ENCODE results near the gene ATG2A.

ATG2A gene

DNA sequence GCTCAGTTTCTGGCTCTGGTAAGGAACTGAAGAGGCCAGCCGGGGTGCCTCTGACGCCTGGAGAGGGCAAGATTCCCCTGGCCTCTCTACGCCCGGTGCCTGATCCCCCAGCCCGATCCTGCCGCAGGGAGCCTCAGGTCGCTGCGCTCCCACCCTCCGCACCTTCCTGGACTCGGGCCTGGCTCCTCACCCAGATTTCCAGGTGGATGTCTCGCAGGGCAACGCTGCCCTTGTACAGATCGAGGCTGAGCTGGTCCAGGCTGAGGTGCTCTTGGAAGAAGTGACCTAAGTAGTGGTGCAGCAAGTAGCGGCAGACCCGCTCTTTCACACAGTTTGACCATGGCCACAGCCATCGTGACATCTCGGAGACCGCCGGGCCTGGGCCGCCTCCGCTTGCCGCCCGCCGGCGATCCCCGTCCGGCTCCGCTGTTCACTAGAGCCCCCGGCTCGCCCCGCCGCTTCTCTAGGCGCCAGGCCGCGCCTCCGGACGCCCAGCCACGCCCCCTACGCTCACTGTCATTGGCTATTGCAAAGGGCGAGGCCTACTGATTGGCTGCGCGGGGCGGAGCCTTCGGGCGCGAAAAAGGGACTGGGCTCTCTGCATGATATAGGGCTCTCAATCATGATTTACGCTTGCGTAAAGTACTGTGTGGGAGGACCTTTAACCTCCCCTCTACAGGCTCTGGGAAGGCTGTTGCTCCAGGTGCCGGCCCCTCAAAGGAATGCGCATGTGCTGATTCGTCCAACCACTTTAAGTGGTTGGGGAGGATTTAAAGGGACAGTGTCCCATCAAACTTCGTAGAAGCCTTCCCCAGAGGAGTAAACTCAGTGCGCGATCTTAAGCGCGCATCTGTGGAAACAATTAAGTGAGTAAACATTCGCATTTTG is at the start of gene ATG2A:
Gene ATG2A, minus strand, starts transcription at position 435 of the 888 bp plus-strand sequence. Its CDS starts 74 bp downstream, at position 361.
- peak; percentile 99 for DNase-seq (ENCODE audit: low read depth in 2 of 2)

- DNase-seq (ENCODE audit: low read depth in 2 of 2) = no peak
Measured at GRCh38 chr11:64963072-64963631, 46.1 kb upstream of the ATG2A start.

DNA sequence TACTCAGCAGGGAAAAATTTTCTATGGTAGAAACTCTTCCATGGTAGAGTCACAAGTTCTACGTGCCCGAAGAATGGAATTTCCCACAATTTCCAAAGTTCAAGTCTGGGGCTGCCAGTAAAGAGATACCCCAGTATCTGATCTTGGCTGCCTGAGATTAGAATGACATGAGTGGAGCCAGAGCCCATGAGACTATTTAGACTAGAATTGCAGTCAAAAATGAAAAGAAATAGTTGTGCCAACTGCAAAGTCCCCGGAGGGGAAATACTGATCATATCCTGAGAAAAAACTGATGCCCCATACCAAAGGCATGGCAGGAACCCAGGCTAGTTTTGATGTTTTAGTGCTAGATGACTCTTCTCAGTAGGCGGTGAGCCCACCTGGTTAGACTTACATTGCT is 43.7 kb upstream of the ATG2A start:
- no peak for DNase-seq (ENCODE audit: low read depth in 2 of 2)

GRCh38 chr11:64959498-64959897 is 42.5 kb upstream of the ATG2A start:
- no peak for DNase-seq (ENCODE audit: low read depth in 2 of 2)

- DNase-seq (ENCODE audit: low read depth in 2 of 2) = no peak
Measured at GRCh38 chr11:64954201-64954600, 37.2 kb upstream of the ATG2A start.

DNA sequence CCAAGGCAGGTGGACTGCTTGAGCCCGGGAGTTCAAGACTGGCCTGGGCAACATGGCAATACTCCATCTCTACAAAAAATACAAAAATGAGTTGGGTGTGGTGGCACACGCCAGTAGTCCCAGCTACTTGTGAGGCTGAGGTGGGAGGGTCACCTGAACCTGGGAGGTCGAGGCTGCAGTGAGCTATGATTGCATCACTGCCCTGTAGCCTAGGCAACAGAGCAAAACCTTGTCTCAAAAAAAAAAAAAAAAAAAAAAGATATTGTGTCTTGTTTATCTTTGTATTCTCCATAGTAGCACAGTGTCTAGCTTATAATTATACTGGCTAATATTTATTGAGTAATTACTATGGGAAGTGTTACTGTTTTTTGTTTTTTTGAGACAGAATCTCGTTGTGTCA is 34.5 kb upstream of the ATG2A start:
- DNase-seq (ENCODE audit: low read depth in 2 of 2) = no peak

DNA sequence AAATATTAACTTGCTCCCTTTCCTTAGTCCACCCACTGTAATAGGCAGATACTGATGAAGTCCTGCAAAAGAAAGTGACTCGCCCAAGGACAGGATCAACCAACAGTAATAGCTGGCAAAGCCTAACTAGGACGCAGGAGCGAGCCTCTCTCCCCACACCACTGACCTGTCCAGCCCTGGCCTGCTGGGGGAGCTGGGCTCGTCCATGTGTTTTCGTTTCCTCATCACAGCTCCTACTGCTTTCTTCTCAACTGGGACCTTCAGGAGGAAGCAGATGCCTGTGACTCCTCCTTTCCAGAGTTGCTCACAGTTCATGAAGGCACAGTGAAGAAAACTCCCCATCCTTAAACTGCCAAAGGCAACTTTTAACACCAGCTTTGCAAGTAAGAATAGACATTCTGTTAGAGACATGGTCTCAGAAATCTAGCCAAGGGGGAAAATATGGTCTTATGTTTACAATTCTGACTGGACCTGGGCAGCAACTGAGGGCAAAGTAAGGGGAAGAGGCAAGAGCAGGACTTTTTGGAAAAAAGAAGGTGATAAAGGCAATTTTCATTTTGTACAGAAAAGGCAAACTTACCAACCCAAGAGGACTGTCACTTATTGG is 30.3 kb upstream of the ATG2A start:
- DNase-seq (ENCODE audit: low read depth in 2 of 2) = no peak

- no peak for DNase-seq (ENCODE audit: low read depth in 2 of 2)
Measured at GRCh38 chr11:64936539-64936938, 19.5 kb upstream of the ATG2A start.

GRCh38 chr11:64935359-64936081 is 18.5 kb upstream of the ATG2A start, which contains the start of gene GPHA2:
GPHA2 (minus strand) TSS chr11:64935893; CDS start chr11:64935460, 433 bp downstream.
- DNase-seq (ENCODE audit: low read depth in 2 of 2) = peak; percentile 15 to 21

DNA sequence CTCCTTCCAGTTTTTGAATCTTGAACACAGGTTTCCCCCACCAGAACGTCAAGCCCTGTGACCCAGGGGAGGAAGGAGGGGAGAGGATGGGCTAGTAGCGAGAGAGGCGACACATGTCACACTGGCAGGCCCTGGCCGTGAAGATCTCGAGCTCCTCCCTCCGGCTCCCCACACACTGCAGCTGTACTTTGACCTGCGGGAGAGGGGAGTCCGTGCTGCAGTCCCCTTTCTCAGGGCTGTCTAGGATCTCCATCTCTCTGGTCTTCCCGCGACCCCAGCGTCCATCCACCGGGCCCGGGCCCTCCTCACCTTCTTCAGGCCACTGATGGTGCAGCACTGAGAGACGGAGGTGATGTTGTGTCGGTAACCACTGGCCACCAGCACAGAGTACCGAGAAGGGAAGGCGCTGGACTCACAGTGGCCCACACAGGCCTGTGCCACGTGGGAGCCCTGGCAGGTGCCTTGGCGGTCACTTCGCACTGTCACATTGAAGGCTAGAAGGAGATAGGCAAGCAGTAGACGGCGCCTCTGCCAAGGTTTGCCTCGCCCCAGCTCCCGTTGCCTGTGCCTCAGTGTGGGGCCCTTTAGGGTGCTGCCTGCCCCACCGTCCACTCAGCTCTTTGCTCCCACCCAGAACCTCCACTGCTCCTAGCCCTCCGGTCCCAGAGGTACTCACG is 17.8 kb upstream of the ATG2A start:
- DNase-seq (ENCODE audit: low read depth in 2 of 2) = no peak

DNA sequence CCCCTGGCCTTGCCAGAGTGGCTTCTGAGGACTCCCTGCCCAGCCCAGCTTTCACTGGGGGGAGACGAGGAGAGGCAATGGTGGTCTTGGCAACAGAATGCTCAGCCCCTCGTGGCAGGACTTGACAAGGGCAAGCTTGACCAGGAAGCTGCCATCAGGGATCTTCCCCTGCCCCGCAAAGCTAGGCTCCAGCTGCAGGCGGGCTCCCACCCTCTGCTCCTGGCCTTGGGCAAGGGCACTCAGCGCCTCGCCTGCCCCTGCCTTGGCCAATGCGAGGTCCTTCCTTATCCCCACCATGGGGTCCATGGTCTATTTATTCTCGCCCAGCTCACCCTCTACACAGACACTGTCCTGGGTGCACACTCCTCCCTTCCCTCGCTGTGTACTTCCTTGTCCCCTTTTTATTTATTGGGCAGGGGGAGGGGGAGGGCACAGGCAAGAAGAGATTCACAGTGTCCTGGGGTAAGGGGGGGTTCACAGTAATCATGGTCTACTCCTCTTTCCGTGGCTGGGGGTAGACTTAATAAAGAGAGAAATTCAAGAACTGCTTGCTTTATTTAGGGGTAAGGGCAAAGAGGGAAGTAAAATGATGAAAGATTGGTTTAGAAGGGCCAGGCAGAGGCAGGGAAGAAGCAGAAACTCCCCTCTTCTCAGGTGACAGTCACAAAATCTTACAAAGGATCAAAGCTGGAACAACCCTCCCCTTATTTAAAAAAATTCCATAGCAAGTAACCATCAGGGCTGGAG is 17.1 kb upstream of the ATG2A start:
- no peak for DNase-seq (ENCODE audit: low read depth in 2 of 2)

DNA sequence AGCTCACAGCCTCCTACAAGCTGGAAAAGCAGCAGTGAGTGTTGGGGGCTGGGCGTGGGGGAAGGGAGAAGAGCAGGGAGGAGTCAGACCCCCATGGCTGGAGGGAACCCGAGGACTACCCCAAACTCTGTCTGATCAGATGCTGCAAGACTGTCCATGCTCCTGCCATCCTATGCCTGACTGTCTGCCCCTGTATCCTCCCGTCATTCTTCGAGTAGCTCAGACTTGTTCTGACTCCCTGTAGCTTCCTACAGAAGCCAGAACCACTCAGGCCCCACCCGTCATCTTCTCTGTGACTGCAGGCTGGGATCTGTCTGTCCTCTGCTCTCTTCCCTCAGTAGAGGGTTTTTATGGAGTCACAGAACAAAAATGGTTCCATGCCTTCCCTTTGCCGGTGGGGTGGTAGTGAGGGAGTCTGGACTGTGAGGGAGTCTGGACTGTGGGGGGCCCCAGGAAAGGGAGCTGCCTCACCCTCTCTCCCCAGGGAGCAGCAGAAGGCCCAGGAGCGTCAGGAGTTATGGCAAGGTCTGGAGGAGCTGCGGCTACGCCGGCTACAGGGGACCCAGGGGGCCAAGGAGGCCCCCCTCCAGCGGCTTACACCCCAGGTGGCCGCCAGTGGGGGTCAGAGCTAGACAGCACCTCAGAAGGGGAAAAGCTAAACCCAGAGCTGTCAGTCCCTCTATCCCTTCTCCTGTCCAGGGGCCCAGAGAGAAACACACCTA is 16.4 kb upstream of the ATG2A start:
- no peak for DNase-seq (ENCODE audit: low read depth in 2 of 2)

- DNase-seq (ENCODE audit: low read depth in 2 of 2) = no peak
Measured at GRCh38 chr11:64932324-64932723, 15.3 kb upstream of the ATG2A start.

DNA sequence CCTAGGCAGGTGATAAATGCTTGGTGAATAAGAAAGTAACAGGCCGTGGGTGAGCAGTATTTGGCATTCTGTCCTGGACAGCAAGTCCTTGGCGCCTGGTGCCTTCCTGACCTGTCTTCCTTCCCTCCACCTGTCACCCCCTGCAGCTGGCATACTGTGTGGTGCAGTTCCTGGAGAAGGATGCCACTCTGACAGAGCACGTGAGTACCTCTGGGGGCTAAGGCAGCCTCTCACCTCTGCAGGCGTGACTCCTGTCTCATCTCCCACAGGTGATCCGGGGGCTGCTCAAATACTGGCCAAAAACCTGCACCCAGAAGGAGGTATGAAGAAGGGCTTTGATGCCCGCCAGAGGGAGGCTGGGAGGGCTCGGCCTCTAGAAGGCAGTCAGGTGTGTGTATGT is 14.3 kb upstream of the ATG2A start:
- DNase-seq (ENCODE audit: low read depth in 2 of 2) = no peak

DNA sequence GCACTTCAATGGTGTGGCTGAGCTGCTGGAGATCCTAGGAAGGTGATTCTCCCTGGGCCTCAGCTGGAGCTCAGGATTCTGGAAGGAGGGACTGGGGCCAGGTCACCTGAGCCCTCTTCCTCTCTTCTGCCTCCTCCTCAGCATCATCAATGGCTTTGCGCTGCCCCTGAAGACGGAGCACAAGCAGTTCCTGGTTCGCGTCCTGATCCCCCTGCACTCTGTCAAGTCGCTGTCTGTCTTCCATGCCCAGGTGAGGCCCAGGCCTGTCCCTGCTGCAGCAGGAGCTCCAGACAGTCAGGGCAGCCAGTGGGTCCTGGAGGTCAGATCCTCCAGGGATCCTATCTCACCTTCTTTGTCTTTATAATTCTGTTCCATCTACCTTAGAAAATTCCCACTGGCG is 13.3 kb upstream of the ATG2A start:
- no peak for DNase-seq (ENCODE audit: low read depth in 2 of 2)

DNA sequence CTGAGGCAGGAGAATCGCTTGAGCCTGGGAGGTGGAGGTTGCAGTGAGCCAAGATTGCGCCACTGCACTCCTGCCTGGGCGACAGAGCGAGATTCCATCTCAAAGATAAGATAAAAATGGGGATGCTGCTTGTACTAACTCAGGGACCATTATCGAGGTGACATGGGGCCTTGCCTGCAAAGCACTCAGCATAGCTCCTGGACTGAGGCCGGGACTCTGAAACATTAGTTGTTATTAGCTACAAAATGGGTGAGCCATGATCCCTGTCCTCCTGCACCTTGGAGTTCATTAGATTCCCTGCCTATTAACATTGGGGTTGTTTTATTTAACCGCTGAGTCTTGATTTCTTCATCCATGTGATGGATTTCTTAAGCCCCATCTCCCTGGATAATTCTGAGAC is 12.6 kb upstream of the ATG2A start:
- DNase-seq (ENCODE audit: low read depth in 2 of 2) = no peak

- DNase-seq (ENCODE audit: low read depth in 2 of 2) = no peak
Measured at GRCh38 chr11:64928957-64929356, 11.9 kb upstream of the ATG2A start.

DNA sequence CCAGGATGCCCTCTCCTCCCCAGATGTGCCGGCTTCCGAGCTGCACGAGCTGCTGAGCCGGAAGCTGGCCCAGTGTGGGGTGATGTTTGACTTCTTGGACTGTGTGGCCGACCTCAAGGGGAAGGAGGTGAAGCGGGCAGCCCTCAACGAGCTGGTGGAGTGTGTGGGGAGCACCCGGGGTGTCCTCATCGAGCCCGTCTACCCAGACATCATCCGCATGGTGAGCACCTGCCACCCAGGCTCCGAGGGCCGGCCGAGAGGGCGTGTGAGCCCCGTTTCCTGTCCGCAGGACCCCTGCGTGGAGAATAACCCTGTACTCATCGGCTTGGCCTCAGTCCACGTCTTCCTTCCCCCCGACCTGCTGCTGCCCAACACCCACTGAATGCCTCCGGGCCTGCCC is 9.7 kb upstream of the ATG2A start:
- DNase-seq (ENCODE audit: low read depth in 2 of 2) = no peak

DNA sequence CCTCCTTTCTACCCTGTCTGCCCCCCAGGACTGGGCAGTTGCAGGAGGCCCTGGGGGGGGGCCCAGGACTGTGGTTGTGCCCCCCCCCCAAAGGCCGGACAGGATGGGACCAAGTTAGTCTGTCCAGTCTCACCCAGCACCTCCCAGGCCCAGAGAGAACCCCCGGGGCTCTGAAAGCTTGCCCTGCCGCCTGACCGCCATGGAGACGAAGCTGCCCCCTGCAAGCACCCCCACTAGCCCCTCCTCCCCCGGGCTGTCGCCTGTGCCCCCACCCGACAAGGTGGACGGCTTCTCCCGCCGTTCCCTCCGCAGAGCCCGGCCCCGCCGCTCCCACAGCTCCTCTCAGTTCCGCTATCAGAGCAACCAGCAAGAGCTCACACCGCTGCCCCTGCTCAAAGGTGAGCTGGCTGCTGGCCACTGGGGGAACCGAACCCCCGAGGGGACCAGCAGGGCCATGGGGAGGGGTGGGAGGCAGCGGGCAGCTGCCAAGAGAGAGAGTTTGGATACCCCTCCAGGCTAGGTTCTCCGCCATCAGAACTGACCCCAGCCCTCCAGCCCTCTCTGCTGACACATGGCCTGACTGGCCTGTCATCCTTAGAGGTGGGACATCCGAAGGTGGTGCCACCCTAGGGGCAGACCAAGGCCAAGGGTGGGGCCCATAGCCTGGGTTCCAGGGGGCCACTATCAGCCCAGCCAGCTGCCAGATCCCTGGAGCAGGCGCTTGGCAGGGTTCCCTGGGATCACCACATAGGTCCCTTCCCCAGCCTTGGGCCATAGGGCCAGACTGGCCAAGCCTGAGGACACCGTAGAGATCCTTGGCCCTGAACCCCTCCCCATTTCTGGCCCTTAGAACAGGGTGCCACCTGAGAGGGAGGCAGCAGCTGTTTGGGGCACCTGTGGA is 8.8 kb upstream of the ATG2A start:
- no peak for DNase-seq (ENCODE audit: low read depth in 2 of 2)
